ENCODE data around the gene SMOC1.

Gene SMOC1

DNA sequence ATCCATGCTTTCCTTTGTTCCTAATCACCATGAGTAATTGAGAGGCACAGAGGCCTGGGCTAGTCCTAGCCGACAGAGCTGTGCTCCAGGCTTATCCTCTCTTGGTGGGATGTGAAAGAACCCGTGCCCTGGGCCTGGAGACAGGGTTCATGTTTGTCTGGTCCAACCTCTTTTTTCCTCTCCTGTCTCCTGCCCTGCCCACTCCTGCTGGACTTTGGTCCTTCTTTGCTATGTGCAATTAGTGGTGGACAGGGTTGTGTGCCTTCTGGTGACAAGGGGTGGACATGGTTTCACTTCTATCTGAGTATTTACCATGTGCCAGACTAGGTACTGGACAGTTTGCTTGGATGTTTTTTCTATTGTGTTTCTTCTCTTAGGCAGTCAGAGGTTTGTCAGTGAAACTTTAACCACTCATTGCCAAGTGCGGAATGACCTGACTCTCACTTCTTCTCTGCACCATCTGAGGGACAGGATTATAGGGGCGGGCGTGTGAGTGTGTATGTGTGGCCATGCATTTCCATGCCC lies 126.1 kb downstream of the SMOC1 start:
- Histone ChIP-seq H3K36me3 (ENCODE audit: insufficient read depth) (no peaks in the 10 kb centered on the region), H3K27ac (no peak overlapping the region), H3K9ac (no peak overlapping the region), H3K4me2 (no peak overlapping the region), H3K79me2 (ENCODE audit: insufficient read depth, low read depth) (no peaks in the 10 kb centered on the region), H4K20me1 (ENCODE audit: insufficient read depth) (no peaks in the 10 kb centered on the region), H3K4me3 (IDR thresholded peaks at IDR 0.05; ENCODE audit: insufficient read depth, low read depth, low read length) (no peak overlapping the region), H2AFZ (ENCODE audit: low read depth) (no peak overlapping the region), H3K27me3 (ENCODE audit: insufficient read depth, low read depth) (no peaks in the 10 kb centered on the region), H3K4me1 (ENCODE audit: low read depth, poor library complexity, severe bottlenecking) (no peaks in the 10 kb centered on the region)
- TF ChIP-seq, protein P1, sequence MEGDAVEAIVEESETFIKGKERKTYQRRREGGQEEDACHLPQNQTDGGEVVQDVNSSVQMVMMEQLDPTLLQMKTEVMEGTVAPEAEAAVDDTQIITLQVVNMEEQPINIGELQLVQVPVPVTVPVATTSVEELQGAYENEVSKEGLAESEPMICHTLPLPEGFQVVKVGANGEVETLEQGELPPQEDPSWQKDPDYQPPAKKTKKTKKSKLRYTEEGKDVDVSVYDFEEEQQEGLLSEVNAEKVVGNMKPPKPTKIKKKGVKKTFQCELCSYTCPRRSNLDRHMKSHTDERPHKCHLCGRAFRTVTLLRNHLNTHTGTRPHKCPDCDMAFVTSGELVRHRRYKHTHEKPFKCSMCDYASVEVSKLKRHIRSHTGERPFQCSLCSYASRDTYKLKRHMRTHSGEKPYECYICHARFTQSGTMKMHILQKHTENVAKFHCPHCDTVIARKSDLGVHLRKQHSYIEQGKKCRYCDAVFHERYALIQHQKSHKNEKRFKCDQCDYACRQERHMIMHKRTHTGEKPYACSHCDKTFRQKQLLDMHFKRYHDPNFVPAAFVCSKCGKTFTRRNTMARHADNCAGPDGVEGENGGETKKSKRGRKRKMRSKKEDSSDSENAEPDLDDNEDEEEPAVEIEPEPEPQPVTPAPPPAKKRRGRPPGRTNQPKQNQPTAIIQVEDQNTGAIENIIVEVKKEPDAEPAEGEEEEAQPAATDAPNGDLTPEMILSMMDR (conservative IDR thresholded peaks at IDR 0.05; ENCODE audit: low read depth, low read length): no peak

DNA sequence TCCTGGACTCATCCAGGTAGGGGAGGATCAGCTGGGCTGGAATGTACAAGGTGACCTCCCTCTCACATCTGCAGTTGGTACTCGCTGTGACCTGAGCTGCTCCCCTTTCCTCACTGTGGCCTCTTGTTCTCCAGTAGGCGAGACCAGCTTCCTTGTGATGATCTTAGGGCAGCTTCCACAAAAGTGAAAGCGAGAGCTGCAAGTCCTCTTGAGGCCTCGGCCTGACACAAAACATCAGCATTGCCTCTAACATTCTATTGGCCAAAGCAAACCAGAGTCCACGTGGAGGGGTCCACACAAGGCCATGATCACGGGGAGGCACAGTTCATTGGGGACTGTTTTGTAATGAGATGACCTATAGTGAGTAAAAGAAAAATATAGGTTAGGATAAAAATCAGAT lies 127.5 kb downstream of the SMOC1 start:
- H3K4me1 ChIP-seq (ENCODE audit: low read depth, poor library complexity, severe bottlenecking): no peaks in the 10 kb centered on the region
- TF ChIP-seq, protein P1 (conservative IDR thresholded peaks at IDR 0.05; ENCODE audit: low read depth, low read length): no peak
- no peak overlapping the region for H3K4me3 ChIP-seq (IDR thresholded peaks at IDR 0.05; ENCODE audit: insufficient read depth, low read depth, low read length)
- H3K27ac ChIP-seq: no peak overlapping the region
- H3K36me3 ChIP-seq (ENCODE audit: insufficient read depth): no peaks in the 10 kb centered on the region
- H3K27me3 ChIP-seq (ENCODE audit: insufficient read depth, low read depth): no peaks in the 10 kb centered on the region
- no peaks in the 10 kb centered on the region for H4K20me1 ChIP-seq (ENCODE audit: insufficient read depth)
- H3K79me2 ChIP-seq (ENCODE audit: insufficient read depth, low read depth): no peaks in the 10 kb centered on the region
- H3K9ac ChIP-seq: no peak overlapping the region
- no peak overlapping the region for H3K4me2 ChIP-seq
- no peak overlapping the region for H2AFZ ChIP-seq (ENCODE audit: low read depth)

DNA sequence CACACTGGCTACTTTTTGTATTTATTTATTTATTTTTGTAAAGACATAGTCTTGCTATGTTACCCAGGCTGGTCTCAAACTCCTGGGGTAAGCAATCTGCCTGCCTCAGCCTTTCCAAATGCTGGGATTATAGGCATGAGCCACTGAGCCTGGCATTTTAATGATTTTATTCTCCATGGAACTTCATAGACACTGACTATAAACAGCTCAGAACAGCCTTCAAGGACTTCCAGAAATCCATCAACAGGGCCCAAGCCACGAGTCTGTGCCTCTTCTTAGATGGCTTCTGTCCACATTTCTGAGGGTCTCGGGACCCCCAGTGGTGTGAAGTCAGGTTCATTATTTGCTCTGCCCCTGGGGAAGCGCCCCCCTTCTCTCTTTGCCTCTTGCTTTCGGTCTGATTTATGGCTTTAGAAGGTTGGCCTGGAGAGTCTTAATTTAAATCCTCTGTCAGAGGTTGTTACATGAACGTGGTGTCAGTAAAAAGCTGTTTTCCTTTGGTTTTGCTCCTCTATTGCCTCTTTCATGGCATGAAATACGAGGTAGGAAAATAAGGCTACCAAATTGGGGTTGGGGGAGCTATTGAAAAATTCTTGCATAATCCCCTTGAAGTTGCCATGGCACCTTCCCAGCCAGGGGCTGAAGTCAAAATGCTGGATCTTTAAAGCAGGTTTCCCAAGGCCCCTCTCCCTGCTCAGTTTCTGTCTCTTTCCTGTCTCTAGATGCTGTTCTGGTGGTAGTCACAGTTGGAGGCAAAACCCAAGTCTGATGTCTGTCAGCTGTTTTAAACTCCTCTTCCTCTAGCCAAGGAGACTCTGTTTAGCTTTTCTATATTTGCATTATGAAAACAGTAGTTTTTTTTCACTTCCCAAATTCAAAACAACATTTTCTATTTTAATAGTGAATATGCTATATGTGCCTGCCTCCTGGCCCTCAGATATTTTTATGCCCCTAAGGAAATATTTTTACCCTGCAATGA lies 129.4 kb downstream of the SMOC1 start:
- H3K27ac ChIP-seq: no peak overlapping the region
- TF ChIP-seq, protein P1 (conservative IDR thresholded peaks at IDR 0.05; ENCODE audit: low read depth, low read length): no peak

DNA sequence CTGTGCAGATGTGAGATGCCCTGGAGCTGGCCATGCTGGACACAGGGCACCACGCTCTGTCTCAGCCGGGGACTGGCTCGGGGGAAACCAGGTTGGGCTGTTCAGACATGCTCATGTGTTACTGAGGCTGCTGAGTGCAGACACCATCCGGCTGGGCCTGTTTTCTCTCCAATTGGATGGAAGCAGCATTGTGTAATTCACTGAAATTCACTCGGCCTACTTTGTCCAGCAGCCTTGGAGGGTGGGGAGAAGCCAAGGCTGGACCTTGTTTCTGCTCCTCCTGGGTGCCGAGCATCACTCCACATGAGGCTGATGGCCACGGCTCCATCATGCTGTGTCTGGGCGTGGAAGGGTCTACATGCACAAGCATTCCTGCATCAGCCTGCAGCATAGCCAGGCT lies 130.7 kb downstream of the SMOC1 start:
- Histone ChIP-seq H3K9ac (no peak overlapping the region), H3K79me2 (ENCODE audit: insufficient read depth, low read depth) (no peaks in the 10 kb centered on the region), H2AFZ (ENCODE audit: low read depth) (no peak overlapping the region), H3K4me3 (IDR thresholded peaks at IDR 0.05; ENCODE audit: insufficient read depth, low read depth, low read length) (no peak overlapping the region), H3K27ac (no peak overlapping the region), H3K4me2 (no peak overlapping the region), H4K20me1 (ENCODE audit: insufficient read depth) (no peaks in the 10 kb centered on the region), H3K27me3 (ENCODE audit: insufficient read depth, low read depth) (no peaks in the 10 kb centered on the region), H3K36me3 (ENCODE audit: insufficient read depth) (no peaks in the 10 kb centered on the region), H3K4me1 (ENCODE audit: low read depth, poor library complexity, severe bottlenecking) (no peaks in the 10 kb centered on the region)
- TF ChIP-seq, protein P1 (conservative IDR thresholded peaks at IDR 0.05; ENCODE audit: low read depth, low read length): no peak

More for the DNA sequence above, 129.4 kb downstream of the SMOC1 start:
- Histone ChIP-seq H3K79me2 (ENCODE audit: insufficient read depth, low read depth) (no peaks in the 10 kb centered on the region), H2AFZ (ENCODE audit: low read depth) (no peak overlapping the region), H3K4me3 (IDR thresholded peaks at IDR 0.05; ENCODE audit: insufficient read depth, low read depth, low read length) (no peak overlapping the region), H3K4me2 (no peak overlapping the region), H3K27me3 (ENCODE audit: insufficient read depth, low read depth) (no peaks in the 10 kb centered on the region), H3K36me3 (ENCODE audit: insufficient read depth) (no peaks in the 10 kb centered on the region), H3K9ac (no peak overlapping the region), H3K4me1 (ENCODE audit: low read depth, poor library complexity, severe bottlenecking) (no peaks in the 10 kb centered on the region), H4K20me1 (ENCODE audit: insufficient read depth) (no peaks in the 10 kb centered on the region)
